Activated CD8-positive, alpha-beta memory T cell treated with anti-CD3 and anti-CD28 coated beads, Interleukin-2, amount 10 ng/mL, durations not matched to agents 7 days and 5 days (primary cell): Measurements from ENCODE around the gene MYO3B. TPM values are rescaled to one million over a fixed set of nuclear protein-coding genes. Genes with fewer than 3 reads are reported as not detected.

Experiments used
- ATAC-seq: fragments of 150-1000 bp; cut with Tn5 transposase; one replicate; pipeline ENCODE4 v1.10.0; 2021; ENCODE audit warnings: moderate library complexity
- CTCF ChIA-PET: fragments of 350-600 bp; sonication (Branson Sonifier 250); formaldehyde crosslinking; loops from one replicate; lab custom pipeline; 2021; ENCODE audit warnings: antibody characterized with exemption; lab: Charles Lee
- DNase-seq: peaks from one replicate; pipeline ENCODE4 v3.0.0-alpha.2; 2020
- H3K27ac Mint-ChIP-seq: one replicate; pipeline ENCODE4 v1.8.0; 2021; ENCODE audit warnings: mild to moderate bottlenecking, mixed read lengths
- H3K27me3 Mint-ChIP-seq: one replicate; pipeline ENCODE4 v1.8.0; 2021; ENCODE audit warnings: mixed read lengths
- H3K36me3 Mint-ChIP-seq: one replicate; pipeline ENCODE4 v1.8.0; 2021; ENCODE audit warnings: mild to moderate bottlenecking, mixed read lengths
- H3K4me1 Mint-ChIP-seq: one replicate; pipeline ENCODE4 v1.8.0; 2021; ENCODE audit warnings: mixed read lengths
- H3K4me3 Mint-ChIP-seq: one replicate; pipeline ENCODE4 v1.8.0; 2021; ENCODE audit warnings: mild to moderate bottlenecking, moderate library complexity, mixed read lengths
- H3K9me3 Mint-ChIP-seq: one replicate; pipeline ENCODE4 v1.8.0; 2022; ENCODE audit warnings: low read depth, mixed read lengths
- total RNA-seq, 2 experiments: library from RNA; stranded (reverse); gene quantifications; one replicate each; pipeline ENCODE4 v1.2.3, GENCODE V29; 2021

Gene MYO3B
- total RNA-seq, 2 experiments from 2014 or later: 0.23 to 0.38 TPM

DNA sequence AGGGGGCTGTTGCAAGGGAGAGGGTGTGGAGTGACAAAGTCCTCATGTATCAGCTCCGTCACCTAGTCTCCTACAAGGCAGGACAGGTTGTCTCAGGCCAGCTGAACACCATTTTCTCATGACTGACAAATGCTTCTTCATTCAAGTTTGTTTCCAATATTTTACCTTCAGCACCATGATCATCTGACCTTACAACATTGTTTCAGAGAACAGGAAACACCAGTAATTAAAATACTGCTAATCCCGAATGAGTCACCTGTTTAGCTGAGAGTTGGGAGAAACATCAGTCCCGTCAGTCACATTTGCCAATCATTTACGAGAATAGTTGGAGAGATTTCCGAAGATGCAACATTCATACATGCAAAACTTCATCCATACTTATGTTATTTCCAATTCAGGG, 511.5 kb downstream of the MYO3B start:
- Mint-ChIP-seq H3K27ac (no peak overlapping the region), H3K9me3 (no peaks in the 10 kb centered on the region)
- CTCF ChIA-PET: interaction anchor here (1.4 kb wide), 1 partner anchor 10 kb away, joined by 3 read pairs; no protein-coding TSS in a partner anchor

DNA sequence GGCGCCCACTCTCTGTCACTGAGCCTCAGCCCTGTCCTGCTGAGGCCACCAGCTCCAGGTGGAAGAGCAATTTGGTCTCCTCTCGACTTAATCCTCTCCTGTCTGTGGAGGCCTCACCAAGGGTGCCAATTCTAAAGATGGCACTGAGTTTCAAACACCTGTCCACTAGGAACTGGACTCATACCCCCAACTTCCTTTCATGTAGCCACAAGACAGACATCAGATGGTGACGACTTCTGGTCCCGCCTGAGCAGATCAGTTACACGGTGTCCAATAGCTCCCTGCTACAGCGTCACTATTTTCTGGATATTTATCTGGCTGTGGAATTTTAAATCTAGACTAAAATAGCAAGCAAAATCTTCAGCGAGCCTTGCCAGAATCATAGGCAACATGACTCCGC, 512.7 kb downstream of the MYO3B start:
- Mint-ChIP-seq H3K27me3 (peaks cover 2% of the 10 kb centered on the region), H3K27ac (no peak overlapping the region), H3K4me3 (no peak overlapping the region), H3K9me3 (no peaks in the 10 kb centered on the region), H3K4me1 (no peaks in the 10 kb centered on the region), H3K36me3 (no peaks in the 10 kb centered on the region)
- CTCF ChIA-PET: no interaction called here
- no peak for DNase-seq
- no peak for ATAC-seq

More for the DNA sequence above, 511.5 kb downstream of the MYO3B start:
- peaks cover 2% of the 10 kb centered on the region for H3K27me3 Mint-ChIP-seq
- ATAC-seq (no peak), DNase-seq (no peak)
- H3K4me1 Mint-ChIP-seq: no peaks in the 10 kb centered on the region
- no peak overlapping the region for H3K4me3 Mint-ChIP-seq
- H3K36me3 Mint-ChIP-seq: no peaks in the 10 kb centered on the region

DNA sequence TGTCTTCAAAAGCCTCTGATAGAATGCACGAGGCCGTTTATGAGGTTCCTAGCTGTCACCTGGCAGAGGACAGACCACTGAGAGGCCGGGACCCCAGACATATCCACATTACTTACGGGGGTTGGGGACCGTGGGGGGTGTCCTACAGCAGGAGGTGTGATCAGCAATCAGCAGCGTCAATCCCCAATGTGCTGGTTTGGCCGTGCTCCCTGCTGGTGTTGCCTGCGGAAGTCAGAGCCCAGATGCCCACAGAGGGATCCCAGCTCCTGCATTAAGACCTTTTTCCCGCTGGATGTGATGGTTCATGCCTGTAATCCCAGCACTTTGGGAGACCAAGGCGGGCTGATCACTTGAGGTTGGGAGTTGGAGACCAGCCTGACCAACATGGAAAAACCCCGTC, 516.4 kb downstream of the MYO3B start:
- H3K27me3 Mint-ChIP-seq: peaks cover 8% of the 10 kb centered on the region
- no peaks in the 10 kb centered on the region for H3K36me3 Mint-ChIP-seq
- H3K27ac Mint-ChIP-seq: no peak overlapping the region
- H3K9me3 Mint-ChIP-seq: no peaks in the 10 kb centered on the region
- no peak for ATAC-seq
- no peak overlapping the region for H3K4me3 Mint-ChIP-seq
- DNase-seq: no peak
- CTCF ChIA-PET: interaction anchor here (0.7 to 1.3 kb wide), 2 partner anchors 14 to 51 kb away, joined by 3 read pairs; no protein-coding TSS in a partner anchor
- no peaks in the 10 kb centered on the region for H3K4me1 Mint-ChIP-seq

DNA sequence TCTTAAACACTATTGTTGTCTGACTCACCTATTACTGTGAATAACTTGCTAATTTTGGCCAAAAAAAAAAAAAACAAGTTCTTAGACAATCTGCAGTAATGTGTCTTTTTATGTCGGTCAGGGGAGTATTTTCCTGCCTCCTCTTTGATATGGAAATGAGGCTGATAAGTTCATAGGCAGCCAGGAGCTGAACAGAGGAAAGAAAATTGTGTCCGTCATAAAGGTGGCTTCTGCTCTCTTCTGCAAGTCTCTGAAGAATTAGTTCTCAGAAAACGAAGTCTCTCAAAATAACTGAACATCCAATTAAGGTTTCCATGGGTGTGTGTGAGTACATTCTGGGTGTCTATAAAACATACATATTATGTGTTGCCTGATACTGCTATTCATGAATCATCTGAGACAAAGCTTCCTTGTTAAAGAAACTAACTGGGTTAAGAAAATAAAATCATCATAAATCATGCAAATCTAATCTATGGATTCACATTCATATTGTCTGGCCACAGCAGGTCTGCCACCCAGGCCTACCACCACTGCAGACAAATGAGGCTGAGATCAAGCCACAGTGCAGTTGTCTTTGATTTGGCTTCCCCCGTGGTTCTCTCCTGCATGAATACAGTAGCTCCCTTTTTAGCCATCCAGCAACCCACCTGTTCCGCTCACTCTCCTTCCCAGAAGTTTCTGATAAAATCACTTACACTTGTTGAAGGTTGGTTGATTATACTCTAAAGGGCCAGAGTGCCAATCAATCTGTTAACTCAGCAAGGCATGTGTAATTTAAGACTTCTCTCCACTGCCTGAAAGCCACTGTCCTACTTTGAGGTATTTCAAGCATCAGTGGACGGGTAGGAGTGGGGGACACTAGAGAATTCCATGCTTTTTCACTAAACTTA, 517.8 kb downstream of the MYO3B start:
- DNase-seq (no peak), ATAC-seq (no peak)
- Mint-ChIP-seq H3K27ac (no peak overlapping the region), H3K9me3 (no peaks in the 10 kb centered on the region), H3K4me3 (no peak overlapping the region), H3K27me3 (peaks cover 14% of the 10 kb centered on the region), H3K4me1 (no peaks in the 10 kb centered on the region), H3K36me3 (no peaks in the 10 kb centered on the region)
- CTCF ChIA-PET: interaction anchor here (1.3 to 1.5 kb wide), 2 partner anchors 13 to 287 kb away, joined by 3 to 8 read pairs; no protein-coding TSS in a partner anchor

DNA sequence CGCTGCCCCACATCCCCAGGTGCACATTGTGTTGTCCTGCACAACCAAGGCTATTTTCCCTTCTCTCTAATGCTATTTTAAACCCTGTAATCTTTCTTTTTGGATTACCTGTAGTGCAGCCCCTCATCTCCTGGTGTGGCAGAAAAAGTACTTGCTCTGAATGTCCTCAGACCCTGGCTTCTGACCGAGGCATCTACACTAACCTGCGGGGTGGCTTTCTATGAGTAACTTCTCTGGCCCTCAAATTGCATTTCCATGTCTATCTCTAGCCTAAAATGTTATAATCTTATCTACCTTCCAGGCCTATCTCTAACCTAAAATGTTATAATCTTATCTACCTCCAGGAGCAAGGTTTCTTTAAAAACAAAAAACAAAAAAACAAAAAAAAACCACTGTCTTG, 519.0 kb downstream of the MYO3B start:
- CTCF ChIA-PET: no interaction called here
- Mint-ChIP-seq H3K4me1 (no peaks in the 10 kb centered on the region), H3K27ac (no peak overlapping the region), H3K36me3 (no peaks in the 10 kb centered on the region), H3K4me3 (no peak overlapping the region), H3K27me3 (peaks cover 23% of the 10 kb centered on the region), H3K9me3 (no peaks in the 10 kb centered on the region)
- ATAC-seq: no peak
- no peak for DNase-seq

DNA sequence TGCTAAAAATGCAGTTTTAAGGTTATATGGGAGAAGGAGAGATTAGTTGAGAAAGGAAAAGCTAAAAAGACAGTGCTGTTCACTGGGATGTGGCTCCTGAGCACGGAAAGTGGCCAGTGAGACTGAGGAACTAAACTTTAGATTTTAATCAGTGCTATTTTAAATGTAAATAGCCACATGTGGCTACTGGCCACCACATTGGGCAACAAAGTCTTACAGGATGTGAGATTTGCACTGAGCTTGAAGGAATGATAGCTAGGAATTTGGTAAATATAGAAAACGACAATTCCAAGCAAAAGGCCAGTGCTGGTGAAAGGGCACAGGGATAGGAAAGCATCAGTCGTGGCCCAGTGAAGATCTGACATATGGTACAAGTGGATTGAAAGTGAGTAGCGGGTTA, 523.1 kb downstream of the MYO3B start:
- DNase-seq (no peak), ATAC-seq (no peak)
- Mint-ChIP-seq H3K4me3 (no peak overlapping the region), H3K27me3 (peaks cover 39% of the 10 kb centered on the region), H3K36me3 (no peaks in the 10 kb centered on the region), H3K4me1 (no peaks in the 10 kb centered on the region), H3K9me3 (no peaks in the 10 kb centered on the region), H3K27ac (no peak overlapping the region)
- CTCF ChIA-PET: no interaction called here

DNA sequence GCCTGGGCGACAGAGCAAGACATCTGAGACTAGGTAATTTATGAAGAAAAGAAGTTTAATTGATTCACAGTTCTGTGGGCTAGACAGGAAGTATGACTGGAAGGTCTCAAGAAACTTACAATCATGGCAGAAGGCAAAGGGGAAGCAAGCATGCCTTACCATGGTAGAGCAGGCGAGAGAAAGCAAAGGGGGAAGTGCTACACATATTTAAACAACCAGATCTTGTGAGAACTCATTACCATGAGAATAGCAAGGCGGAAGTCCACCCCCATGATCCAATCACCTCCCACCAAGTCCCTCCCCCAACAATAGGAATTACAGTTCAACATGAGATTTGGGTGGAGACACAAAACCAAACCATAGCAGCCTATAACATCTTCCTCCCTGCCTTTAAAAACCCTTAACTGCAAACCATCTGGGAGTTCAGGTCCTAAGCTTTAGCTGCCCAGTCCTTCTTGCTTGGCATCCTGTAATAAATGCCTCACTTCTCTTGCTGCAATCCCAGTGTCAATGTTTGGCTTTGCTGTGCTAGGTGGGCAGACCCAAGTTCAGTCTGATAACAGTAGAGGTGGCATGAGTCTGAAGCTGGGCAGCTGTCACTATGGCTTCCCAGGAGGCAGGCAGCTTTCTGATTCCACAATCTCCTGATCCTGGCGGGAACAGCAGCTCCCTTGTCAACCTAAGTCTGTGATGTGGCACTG, 526.0 kb downstream of the MYO3B start:
- peaks cover 57% of the 10 kb centered on the region for H3K27me3 Mint-ChIP-seq
- DNase-seq (no peak), ATAC-seq (no peak)
- H3K9me3 Mint-ChIP-seq: no peaks in the 10 kb centered on the region
- peaks cover 5% of the 10 kb centered on the region for H3K4me1 Mint-ChIP-seq
- H3K4me3 Mint-ChIP-seq: no peak overlapping the region
- CTCF ChIA-PET: no interaction called here
- no peaks in the 10 kb centered on the region for H3K36me3 Mint-ChIP-seq
- H3K27ac Mint-ChIP-seq: no peak overlapping the region
